SU-DHL-6 (cell line): ENCODE measurements around the gene SLC9C1.
A peak's percentile ranks its signal among the peaks of the same experiment; 100 is the strongest.

Experiments used
- H2AFZ ChIP-seq: fragments of 200-600 bp; sonication (generic); 2 replicates; pipeline ENCODE4 v1.6.1; 2014; ENCODE audit warnings: low read depth, mild to moderate bottlenecking, moderate library complexity, mixed read lengths, antibody characterized with exemption, low read length; ENCODE audit not compliant: severe bottlenecking
- H3F3A ChIP-seq: fragments of 200-600 bp; shearing (Covaris generic); 2 replicates; pipeline ENCODE4 v1.6.0; 2016; ENCODE audit warnings: antibody characterized with exemption, mild to moderate bottlenecking; ENCODE audit not compliant: insufficient read depth
- H3K27ac ChIP-seq: fragments of 200-600 bp; sonication (generic); 2 replicates; pipeline ENCODE4 v1.5.1; 2016; ENCODE audit warnings: low read depth, mild to moderate bottlenecking, low read length, moderate library complexity, mixed read lengths
- H3K27me3 ChIP-seq: fragments of 200-600 bp; sonication (generic), shearing (Covaris generic); 2 replicates; pipeline ENCODE4 v1.6.0; 2014; ENCODE audit warnings: mild to moderate bottlenecking, low read length
- H3K36me3 ChIP-seq: fragments of 200-600 bp; sonication (generic); 2 replicates; pipeline ENCODE4 v1.6.1; 2014; ENCODE audit warnings: mild to moderate bottlenecking, low read length, mixed read lengths
- H3K4me2 ChIP-seq: fragments of 300-600, 200-600 bp; shearing (Covaris generic), sonication (generic); 2 replicates; pipeline ENCODE4 v1.6.0; 2014; ENCODE audit warnings: low read length, low read depth, mild to moderate bottlenecking; ENCODE audit not compliant: poor library complexity, severe bottlenecking
- H3K4me3 ChIP-seq: fragments of 200-600 bp; sonication (generic); 2 replicates; pipeline ENCODE4 v1.5.1; 2014; ENCODE audit warnings: antibody characterized with exemption, low read length, mild to moderate bottlenecking, mixed read lengths; ENCODE audit not compliant: insufficient read depth, poor library complexity, severe bottlenecking
- H3K79me2 ChIP-seq: fragments of 200-600 bp; sonication (generic); 2 replicates; pipeline ENCODE4 v1.6.1; 2014; ENCODE audit warnings: mild to moderate bottlenecking, low read length, moderate library complexity; ENCODE audit not compliant: insufficient read depth
- H3K9ac ChIP-seq: fragments of 200-600 bp; sonication (generic); 2 replicates; pipeline ENCODE4 v1.7.0; 2014; ENCODE audit warnings: mild to moderate bottlenecking, low read length
- H3K9me2 ChIP-seq: fragments of 200-600 bp; sonication (generic); replicated peaks from 2 replicates; pipeline ENCODE4 v1.6.1; 2014; ENCODE audit warnings: low read length; ENCODE audit not compliant: insufficient read depth
- H3K9me3 ChIP-seq: fragments of 200-600 bp; sonication (generic); 2 replicates; pipeline ENCODE4 v1.6.1; 2014; ENCODE audit warnings: low read length, mixed read lengths; ENCODE audit not compliant: insufficient read depth
- H4K20me1 ChIP-seq: fragments of 200-600 bp; sonication (generic); 2 replicates; pipeline ENCODE4 v1.6.1; 2014; ENCODE audit warnings: low read depth, mild to moderate bottlenecking, antibody characterized with exemption, low read length, moderate library complexity, mixed read lengths
- CTCF ChIP-seq: fragments of 200-600 bp; sonication (generic); IDR thresholded peaks from one replicate; pipeline ENCODE4 v1.5.1; 2017; ENCODE audit warnings: antibody characterized with exemption, mild to moderate bottlenecking, low read length, moderate library complexity; ENCODE audit not compliant: insufficient read depth, poor library complexity, severe bottlenecking
- EZH2phosphoT487 ChIP-seq: fragments of 200-600 bp; sonication (generic), shearing (Covaris generic); conservative IDR thresholded peaks from 2 replicates; pipeline ENCODE4 v1.6.1; 2018; ENCODE audit warnings: mild to moderate bottlenecking, antibody characterized with exemption, low read length, moderate library complexity, mixed read lengths

SLC9C1 gene

GRCh38 chr3:112132554-112132953 is 161.5 kb downstream of the SLC9C1 start:
- no peaks in the 10 kb centered on the region for H3K9me3 ChIP-seq
- H3K9ac ChIP-seq = peak overlapping the region; percentile 86
- H3K9me2 ChIP-seq = no peaks in the 10 kb centered on the region
- H3K27ac ChIP-seq = peak overlapping the region; percentile 94
- H3K4me2 ChIP-seq = peak overlapping the region; percentile 95
- H3K36me3 ChIP-seq = peaks cover 20% of the 10 kb centered on the region
- peaks cover 84% of the 10 kb centered on the region for H3F3A ChIP-seq
- peak overlapping the region; percentile 91 for H3K4me3 ChIP-seq
- H4K20me1 ChIP-seq = no peaks in the 10 kb centered on the region
- H3K79me2 ChIP-seq = peaks cover 58% of the 10 kb centered on the region
- no peak overlapping the region for H2AFZ ChIP-seq
- TF ChIP-seq CTCF = no peak
- no peak for TF ChIP-seq EZH2phosphoT487
- no peaks in the 10 kb centered on the region for H3K27me3 ChIP-seq

DNA sequence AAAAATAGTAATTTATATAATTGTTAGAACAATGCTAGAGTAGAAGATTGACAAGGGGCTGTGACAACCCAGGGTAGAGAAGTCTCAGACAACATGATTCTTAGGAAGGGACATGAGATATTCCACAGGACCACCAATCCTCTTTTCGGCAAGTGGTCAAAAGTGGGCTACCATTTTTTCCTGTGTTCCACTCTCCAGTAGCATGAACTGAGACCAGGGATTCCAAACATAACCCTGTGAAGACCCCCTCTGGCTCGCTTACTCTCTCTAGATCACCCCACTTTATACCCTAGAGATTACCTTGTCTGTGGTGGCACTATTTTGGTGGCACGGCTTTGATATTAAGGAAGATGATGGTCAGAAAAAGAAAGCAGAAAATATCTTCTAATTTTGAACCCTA is 161.9 kb downstream of the SLC9C1 start:
- H4K20me1 ChIP-seq = no peaks in the 10 kb centered on the region

DNA sequence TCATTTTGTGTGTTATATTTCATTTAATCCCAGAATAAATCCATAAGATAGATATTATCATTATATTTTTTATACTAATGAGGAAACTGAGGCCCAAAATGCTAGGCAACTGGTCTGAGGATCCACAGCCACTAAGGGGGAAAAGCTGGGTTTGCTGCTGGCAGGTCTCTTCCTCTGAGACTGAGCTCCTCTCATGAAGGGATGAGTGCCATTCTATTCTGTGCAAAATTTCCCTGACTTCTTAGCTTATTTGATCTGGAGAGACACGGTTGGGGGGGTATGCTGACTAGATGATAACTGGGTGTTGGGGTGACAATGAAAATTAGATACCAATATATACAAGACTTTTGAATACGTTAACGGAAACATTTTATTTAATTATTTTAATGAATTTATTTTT is 162.9 kb downstream of the SLC9C1 start:
- Histone ChIP-seq H3K36me3 (peaks cover 31% of the 10 kb centered on the region), H3K4me2 (peak overlapping the region; percentile 95), H3K79me2 (peaks cover 72% of the 10 kb centered on the region), H3F3A (peaks cover 91% of the 10 kb centered on the region), H3K27me3 (no peaks in the 10 kb centered on the region), H3K9me3 (no peaks in the 10 kb centered on the region), H3K9me2 (no peaks in the 10 kb centered on the region), H2AFZ (no peak overlapping the region), H4K20me1 (no peaks in the 10 kb centered on the region), H3K4me3 (peak overlapping the region; percentile 91), H3K27ac (peak overlapping the region; percentile 94), H3K9ac (peak overlapping the region; percentile 86)
- TF ChIP-seq CTCF (no peak), EZH2phosphoT487 (no peak)

More for the DNA sequence above, 161.9 kb downstream of the SLC9C1 start:
- no peaks in the 10 kb centered on the region for H3K9me3 ChIP-seq
- H3F3A ChIP-seq = peaks cover 88% of the 10 kb centered on the region
- peaks cover 62% of the 10 kb centered on the region for H3K79me2 ChIP-seq
- H3K9ac ChIP-seq = peak overlapping the region; percentile 86
- TF ChIP-seq CTCF (no peak), EZH2phosphoT487 (no peak)
- peaks cover 23% of the 10 kb centered on the region for H3K36me3 ChIP-seq
- H3K27me3 ChIP-seq = no peaks in the 10 kb centered on the region
- H2AFZ ChIP-seq = no peak overlapping the region
- peak overlapping the region; percentile 91 for H3K4me3 ChIP-seq
- peak overlapping the region; percentile 94 for H3K27ac ChIP-seq
- peak overlapping the region; percentile 95 for H3K4me2 ChIP-seq
- H3K9me2 ChIP-seq = no peaks in the 10 kb centered on the region
